HG03439 (cell line): ENCODE results near the gene IL23A.
A peak's percentile ranks its signal among the peaks of the same experiment; 100 is the strongest.
"Not testable (repeated sequence)": the region's sequence is repeated elsewhere in the genome, so short reads cannot be mapped to it uniquely, and the experiment has no call there.

Source experiments
- ATAC-seq: cut with Tn5 transposase; IDR thresholded peaks from one replicate; pipeline ENCODE4 v1.9.1; 2021; ENCODE audit warnings: mild to moderate bottlenecking, moderate library complexity; ENCODE audit not compliant: unreplicated experiment

IL23A gene

GRCh38 chr12:56338308-56339157 lies at the start of gene IL23A:
Gene IL23A, plus strand, starts transcription at chr12:56338884. Its CDS starts 161 bp downstream, at chr12:56339045.
- ATAC-seq, result no peak

GRCh38 chr12:56293795-56294194 lies 44.9 kb upstream of the IL23A start:
- no peak for ATAC-seq

GRCh38 chr12:56296295-56296694 lies 42.4 kb upstream of the IL23A start:
- no peak for ATAC-seq

GRCh38 chr12:56297400-56297799 lies 41.3 kb upstream of the IL23A start:
- no peak for ATAC-seq

GRCh38 chr12:56298828-56299227 lies 39.9 kb upstream of the IL23A start:
- no peak for ATAC-seq

- ATAC-seq, result peak; percentile 3
These were observed 39.3 kb upstream of the IL23A start for GRCh38 chr12:56299308-56299852.

GRCh38 chr12:56299853-56300643 lies 38.6 kb upstream of the IL23A start, which contains the start of gene CS:
Gene CS, minus strand, starts transcription at chr12:56300330. Its CDS starts 129 bp downstream, at chr12:56300201.
- peak; percentile 87 for ATAC-seq

GRCh38 chr12:56300644-56301464 lies 37.8 kb upstream of the IL23A start:
- no peak for ATAC-seq

GRCh38 chr12:56304276-56304675 lies 34.4 kb upstream of the IL23A start:
- ATAC-seq, result no peak

GRCh38 chr12:56304872-56305590 lies 33.7 kb upstream of the IL23A start:
- no peak for ATAC-seq

GRCh38 chr12:56307221-56307965 lies 31.3 kb upstream of the IL23A start:
- ATAC-seq, result no peak

- ATAC-seq, result no peak
These were observed 30.0 kb upstream of the IL23A start for GRCh38 chr12:56308714-56309113.

- ATAC-seq, result no peak
These were observed 27.7 kb upstream of the IL23A start for GRCh38 chr12:56311003-56311402.

- no peak for ATAC-seq
These were observed 23.4 kb upstream of the IL23A start for GRCh38 chr12:56315249-56315621.

- ATAC-seq, result peak; percentile 86
These were observed 22.8 kb upstream of the IL23A start, which contains the start of gene CNPY2 for GRCh38 chr12:56315622-56316473. Gene CNPY2, minus strand, starts transcription at chr12:56315988. Its CDS starts 771 bp downstream, at chr12:56315217.

GRCh38 chr12:56317675-56318074 lies 21.0 kb upstream of the IL23A start:
- no peak for ATAC-seq

GRCh38 chr12:56321027-56321426 lies 17.7 kb upstream of the IL23A start:
- ATAC-seq, result no peak

GRCh38 chr12:56321610-56322009 lies 17.1 kb upstream of the IL23A start:
- ATAC-seq, result not testable (repeated sequence)
